OCI-LY7 (cell line): ENCODE measurements around the gene SPARC.

Experiments used
- CTCF ChIP-seq: fragments of 200-600 bp; sonication (generic); conservative IDR thresholded peaks from 2 replicates; pipeline ENCODE4 v1.5.1; 2014; ENCODE audit warnings: mild to moderate bottlenecking, antibody characterized with exemption, low read length, moderate library complexity, mixed read lengths
- EZH2phosphoT487 ChIP-seq: fragments of 200-600 bp; sonication (generic); IDR thresholded peaks from 2 replicates; pipeline ENCODE4 v1.6.1; 2018; ENCODE audit warnings: low read depth, borderline replicate concordance, mild to moderate bottlenecking, mixed run types, antibody characterized with exemption, low read length, moderate library complexity, mixed read lengths

GRCh38 chr5:151667083-151667482 is 19.6 kb downstream of the SPARC start:
- TF ChIP-seq CTCF (no peak), EZH2phosphoT487 (no peak)
